KBM-7 (cell line): ENCODE measurements around the gene C19orf67.
"Not testable (repeated sequence)": the region's sequence is repeated elsewhere in the genome, so short reads cannot be mapped to it uniquely, and the experiment has no call there.

Experiments used
- DNase-seq: peaks from one replicate; pipeline ENCODE4 v3.0.0-alpha.2; 2015
- in situ Hi-C: fragments of 300-500 bp; cut with MboI; formaldehyde crosslinking; loops from 2 replicates; pipeline ENCODE4 v1.14.3; 2020; ENCODE audit warnings: low sequenced_read_pairs, low pct_unique_long_range_greater_than_20kb, mixed read lengths

The C19orf67 gene

DNA sequence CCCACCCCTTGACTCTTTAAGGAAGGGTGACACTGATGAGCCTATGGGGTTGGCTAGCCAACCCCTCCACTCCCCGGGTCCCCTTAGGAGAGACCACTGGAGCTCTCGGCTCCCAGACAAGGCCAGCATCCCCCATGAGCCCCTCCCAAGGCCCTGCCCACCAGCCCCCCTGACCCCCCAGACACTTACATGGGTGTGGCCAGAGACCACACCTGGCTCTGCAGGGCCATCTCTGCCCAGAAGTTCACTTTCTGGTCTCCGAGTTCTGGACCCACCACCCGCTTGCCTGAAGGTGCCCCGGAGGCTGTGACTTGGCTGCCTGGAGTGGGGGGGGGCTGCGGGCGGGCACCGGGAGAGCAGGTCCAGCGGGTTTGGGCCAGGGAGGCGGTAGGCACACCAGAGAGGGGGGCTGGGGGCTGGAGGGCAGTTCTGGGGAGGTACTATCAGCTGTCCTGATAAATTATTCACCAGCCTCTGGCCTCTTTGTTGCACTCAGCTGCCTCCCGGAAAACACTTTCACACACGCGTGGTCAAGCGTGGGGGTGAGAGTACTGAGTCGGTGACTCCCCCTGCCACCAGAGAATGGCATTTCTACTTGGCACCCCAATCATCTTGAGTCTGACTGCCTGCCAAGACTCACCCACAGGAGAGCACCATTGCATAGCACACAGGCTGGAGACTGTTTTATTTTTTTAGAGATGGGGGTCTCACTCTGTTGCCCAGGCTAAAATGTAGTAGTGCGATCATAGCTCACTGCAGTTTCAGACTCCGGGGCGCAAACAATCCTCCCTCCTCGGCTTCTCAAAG is 23.6 kb downstream of the C19orf67 start, which contains the start of gene PALM3:
Gene PALM3 (minus strand): TSS at position 326 of the 807 bp plus-strand sequence. CDS start 96 bp downstream, at position 230.
- in situ Hi-C loops, result loop anchor here (25.0 kb wide), 1 partner anchor 175 kb away; the partner anchor contains the start of gene NANOS3
- no peak for DNase-seq

DNA sequence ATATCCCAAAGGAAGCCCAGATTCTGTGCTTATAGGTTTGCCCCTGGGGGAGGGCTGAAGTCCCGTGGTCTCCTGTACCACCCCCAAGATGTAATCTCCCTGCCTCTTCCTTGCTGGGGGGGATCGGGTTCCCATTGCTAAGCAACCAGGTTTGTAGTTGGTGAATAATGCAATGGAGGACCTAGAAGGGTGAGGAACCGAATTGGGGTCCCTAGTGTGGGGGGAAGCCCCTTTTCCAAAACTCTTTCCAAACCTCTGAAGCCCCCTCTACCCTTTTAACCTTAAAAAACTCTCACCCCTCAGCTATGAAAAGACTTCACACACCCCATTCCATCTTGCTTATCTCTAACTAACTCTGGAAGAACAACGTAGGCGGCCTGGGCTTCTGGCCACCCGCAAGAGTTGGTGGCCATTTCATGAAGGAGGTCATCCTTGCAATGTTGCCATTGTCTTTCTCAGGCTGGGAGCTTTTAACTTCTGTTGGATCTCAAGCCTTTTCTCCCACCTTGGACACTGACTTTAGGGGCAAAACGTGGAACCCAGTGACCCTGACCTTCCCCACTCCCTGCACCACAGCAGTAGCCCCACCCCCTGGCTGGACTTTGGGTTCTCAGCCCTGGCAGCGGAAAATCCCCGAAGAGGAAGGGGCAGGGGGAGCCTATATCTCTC is 24.4 kb downstream of the C19orf67 start:
- in situ Hi-C loops, result loop anchor here (25.0 kb wide), 1 partner anchor 174 kb away; the partner anchor contains the start of gene NANOS3
- no peak for DNase-seq

DNA sequence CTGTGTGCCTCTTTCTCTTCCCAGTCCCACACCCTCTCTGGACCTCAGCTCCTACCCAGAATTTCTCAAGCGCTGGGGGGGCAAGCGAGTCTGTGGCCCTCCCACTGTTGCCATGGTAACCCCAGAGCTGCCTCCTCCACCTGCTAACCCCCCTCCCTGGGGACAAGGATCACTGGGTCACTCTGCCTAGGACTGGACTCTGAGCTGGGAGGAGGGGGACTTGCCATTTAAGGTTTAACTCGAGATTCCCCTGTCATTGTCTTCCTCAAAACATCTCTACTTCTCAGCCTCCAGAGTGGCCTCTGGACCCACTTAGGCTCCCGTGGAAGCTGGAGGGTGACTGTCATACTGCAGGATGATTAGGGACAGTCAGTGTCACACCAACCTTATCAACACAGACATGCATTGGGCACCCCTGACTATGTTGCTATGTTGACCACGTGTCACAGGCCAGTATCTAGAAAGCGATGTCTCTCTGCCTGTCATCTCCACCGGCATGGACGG is 25.9 kb downstream of the C19orf67 start:
- in situ Hi-C loops, result loop anchor here (25.0 kb wide), 1 partner anchor 172 kb away; the partner anchor contains the start of gene NANOS3
- DNase-seq, result no peak

DNA sequence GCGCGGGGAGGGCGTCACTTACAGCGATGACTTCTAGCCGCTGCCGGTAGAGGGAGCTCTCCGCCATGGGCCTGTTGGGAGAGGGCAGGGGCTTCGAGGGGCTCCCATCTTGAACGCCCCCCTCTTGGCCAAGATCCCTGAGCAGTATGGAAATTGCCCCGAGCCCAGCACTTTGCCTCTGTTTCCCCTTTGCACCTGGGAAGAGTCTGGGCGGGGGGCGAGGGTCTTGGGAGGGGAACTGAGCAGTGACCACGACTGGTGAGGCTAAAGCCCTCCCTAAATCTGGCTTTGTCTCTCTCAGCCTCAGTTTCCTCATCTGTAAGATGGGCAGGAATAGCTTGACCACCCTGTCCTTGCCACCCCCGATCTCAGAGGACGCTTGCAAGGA is 26.5 kb downstream of the C19orf67 start:
- in situ Hi-C loops, result loop anchor here (25.0 kb wide), 1 partner anchor 172 kb away; the partner anchor contains the start of gene NANOS3
- DNase-seq, result no peak

DNA sequence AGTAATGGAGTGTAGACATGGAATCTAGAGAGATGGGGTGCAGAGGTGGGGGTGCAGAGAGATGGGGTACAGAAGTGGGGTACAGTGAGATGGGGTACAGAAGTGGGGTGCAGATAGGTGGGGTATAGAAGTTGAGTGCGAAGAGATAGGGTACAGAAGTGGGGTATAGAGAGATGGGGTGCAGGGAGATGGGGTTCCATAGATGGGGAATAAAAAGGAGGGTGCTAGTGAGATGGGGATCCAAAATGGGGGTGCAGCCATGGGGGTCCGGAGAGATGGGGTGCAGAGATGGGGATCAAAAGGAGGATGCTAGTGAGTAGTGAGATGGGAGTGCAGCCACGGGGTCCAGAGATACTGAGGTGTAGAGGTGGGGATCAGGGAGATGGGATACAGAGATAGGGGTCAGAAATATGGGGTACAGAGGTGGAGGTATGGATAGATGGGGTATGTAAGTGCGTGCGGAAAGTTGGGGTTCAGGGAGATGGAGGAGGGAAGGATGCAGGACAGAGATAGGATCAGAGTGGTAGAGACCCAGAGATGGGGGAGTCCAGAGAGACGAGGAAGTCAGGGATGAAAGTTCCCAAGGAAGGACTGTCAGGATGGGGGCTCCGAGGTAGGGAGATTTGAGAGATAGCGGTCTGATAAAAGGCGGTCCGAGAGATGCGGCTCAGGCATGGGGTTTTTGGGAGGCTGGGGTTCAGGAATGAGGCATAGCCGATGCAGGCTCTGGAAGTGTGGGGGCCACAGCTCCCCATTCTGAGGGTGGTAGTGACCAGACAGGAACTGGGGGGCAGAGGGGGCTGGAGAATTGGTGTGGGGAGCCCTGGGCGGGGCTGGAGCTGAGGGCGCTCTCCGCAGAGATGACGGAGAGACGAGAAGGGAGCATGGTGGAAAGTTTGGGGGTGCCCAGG is 27.1 kb downstream of the C19orf67 start:
- in situ Hi-C loops, result loop anchor here (25.0 kb wide), 1 partner anchor 171 kb away; the partner anchor contains the start of gene NANOS3

DNA sequence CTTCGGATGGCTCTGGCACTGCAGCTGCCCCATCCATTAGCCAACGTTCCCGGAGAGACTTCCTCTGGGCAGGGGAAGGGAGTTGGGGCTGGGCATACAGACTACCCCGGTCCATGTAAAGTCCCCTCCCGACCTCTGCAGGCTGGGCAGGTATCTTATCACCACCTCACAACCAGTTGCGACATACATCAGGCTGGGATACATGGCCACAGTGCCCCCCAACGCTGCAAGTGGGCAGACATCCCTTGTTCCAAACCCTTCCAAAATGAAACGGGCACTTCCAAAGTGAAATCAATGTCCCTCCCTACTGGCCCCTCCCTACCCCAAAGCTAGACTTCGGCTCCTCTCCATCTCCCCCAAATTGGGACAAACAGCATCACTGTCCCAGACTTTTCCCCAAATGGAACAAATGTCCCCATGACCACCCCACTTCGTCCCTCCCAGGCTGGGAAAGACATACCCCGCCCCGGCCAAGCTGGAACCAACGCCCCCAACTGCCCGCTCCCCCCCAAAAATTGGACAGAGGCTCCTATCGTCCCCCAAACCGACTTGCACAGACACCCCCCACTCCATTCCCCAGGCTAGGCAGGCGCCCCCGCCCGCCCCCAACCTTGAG is 28.7 kb downstream of the C19orf67 start:
- in situ Hi-C loops, result loop anchor here (25.0 kb wide), 1 partner anchor 170 kb away; the partner anchor contains the start of gene NANOS3

More for the DNA sequence above, 27.1 kb downstream of the C19orf67 start:
- no peak for DNase-seq

DNA sequence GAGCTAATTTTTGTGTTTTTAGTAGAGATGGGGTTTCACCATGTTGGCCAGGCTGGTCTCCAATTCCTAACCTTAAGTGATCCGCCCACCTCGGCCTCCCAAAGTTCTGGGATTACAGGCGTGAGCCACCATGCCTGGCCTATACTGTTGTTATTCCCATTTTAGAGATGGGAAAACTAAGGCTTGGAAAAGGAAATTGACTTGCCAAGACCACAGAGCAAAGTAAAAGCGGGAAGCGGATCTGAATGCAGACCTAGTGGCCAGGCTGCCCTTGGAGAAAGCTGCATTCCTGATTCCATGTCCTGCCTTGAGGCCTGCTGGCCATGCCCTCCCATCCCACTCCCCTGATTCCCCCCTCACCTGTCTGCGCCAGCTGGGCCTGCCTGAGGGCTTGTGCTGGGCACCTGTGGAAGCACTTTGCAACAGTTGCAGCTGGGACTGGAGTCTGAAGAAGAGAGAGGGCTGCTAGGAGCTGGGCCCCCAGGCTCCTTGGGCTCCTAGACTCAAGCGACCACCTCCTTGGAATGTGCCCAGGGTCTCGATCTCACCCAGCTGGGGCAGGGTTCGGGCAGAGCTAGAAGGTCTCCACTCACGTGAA is 29.4 kb downstream of the C19orf67 start:
- in situ Hi-C loops, result loop anchor here (25.0 kb wide), 1 partner anchor 169 kb away; the partner anchor contains the start of gene NANOS3

More for the DNA sequence above, 28.7 kb downstream of the C19orf67 start:
- DNase-seq, result no peak

DNA sequence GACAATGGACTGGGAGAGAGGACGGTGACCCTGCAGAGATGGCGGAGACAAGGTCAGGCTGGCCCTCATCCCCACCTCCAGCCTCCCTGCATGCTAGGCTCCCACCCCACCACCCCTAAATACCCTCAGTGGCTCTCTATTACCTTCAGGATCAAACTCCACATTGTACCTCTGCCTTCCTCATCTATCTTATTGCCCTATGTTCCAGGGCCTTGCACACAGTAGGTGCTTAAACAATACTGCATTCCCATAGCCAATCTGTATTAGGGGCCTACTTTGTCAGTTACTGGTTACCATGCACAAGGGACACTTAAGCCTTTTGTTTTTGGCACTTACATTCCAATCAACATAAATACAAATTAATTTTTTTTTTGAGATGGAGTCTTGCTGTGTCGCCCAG is 30.2 kb downstream of the C19orf67 start:
- no peak for DNase-seq
- in situ Hi-C loops, result loop anchor here (25.0 kb wide), 1 partner anchor 168 kb away; the partner anchor contains the start of gene NANOS3

More for the DNA sequence above, 29.4 kb downstream of the C19orf67 start:
- DNase-seq, result no peak

DNA sequence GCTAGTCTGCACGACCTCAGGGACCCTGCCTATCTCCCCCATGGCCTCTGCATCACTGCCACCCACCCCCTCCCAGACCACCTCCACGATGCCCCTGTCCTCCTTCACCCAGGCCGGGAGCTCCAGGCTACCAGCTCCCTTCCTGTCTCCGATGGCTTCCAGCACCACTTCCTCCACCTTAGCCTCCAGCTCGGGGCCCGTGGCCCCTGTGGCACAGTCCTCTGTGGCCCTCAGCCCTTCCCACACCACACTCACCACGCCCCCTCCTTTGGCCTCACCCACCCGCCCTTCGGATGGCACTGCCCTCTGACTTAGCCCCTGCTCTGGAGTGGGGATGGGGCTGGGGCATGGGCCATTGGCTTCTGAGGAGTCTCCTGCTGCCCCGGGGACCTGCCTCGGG is 30.9 kb downstream of the C19orf67 start:
- in situ Hi-C loops, result loop anchor here (25.0 kb wide), 1 partner anchor 167 kb away; the partner anchor contains the start of gene NANOS3
- no peak for DNase-seq

DNA sequence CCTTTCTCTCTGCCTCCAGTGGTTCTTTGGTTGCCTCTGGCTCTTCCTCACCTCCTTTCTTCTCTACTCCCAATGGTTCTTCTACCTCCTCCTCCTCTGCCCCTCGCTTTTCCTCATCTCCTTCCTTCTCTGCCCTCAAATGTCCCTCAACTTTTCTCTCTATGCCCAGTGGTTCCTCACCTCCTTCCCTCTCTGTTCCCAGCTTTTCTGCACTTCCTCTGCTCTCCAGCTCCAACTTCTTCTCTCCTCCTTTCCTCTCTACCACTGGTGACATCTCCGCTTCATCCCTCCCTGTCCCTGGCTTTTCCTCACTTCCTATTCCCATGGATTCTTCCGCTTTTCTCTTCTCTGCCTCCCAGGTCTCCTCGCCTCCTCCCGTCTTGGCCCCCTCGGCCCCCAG is 31.5 kb downstream of the C19orf67 start:
- no peak for DNase-seq
- in situ Hi-C loops, result loop anchor here (25.0 kb wide), 1 partner anchor 167 kb away; the partner anchor contains the start of gene NANOS3

DNA sequence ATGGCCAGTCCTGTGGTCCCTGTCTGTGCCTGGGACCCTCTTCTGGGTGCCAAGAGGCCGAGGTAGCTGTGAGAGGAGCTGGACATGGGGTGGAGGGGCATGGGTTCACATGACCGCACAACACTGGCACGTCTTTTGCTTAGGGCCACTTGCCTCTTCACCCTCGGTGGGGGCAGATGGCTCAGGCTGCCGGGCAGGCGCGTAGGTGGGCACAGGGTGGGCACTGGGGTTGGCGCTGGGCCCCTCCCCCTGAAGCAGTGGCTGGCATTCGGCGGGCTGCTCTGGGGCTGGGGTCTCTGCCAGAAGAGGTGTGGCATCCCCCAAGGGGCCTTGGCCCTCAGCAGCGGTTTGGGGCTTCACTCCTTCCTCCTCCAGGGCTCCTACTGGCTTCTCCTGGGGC is 32.1 kb downstream of the C19orf67 start:
- no peak for DNase-seq
- in situ Hi-C loops, result loop anchor here (25.0 kb wide), 1 partner anchor 166 kb away; the partner anchor contains the start of gene NANOS3

DNA sequence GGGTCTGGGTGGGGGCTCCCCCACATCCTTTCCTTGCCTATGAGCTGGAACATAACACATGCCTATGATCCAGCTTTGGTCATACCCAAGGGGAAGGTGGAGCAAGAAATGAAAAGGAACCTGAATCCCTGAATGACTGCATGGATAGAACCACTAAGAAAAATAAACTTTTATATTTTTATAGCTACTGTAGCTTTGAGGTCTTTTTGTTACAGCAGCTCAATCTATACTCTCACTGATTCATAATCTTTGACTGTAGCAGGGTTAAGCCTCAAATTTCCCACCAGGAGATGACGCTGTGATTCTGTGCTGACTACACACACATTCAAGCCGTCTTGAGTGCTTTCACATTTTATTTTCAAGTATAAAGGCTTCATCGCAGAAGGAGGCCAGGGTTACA is 32.6 kb downstream of the C19orf67 start:
- no peak for DNase-seq
- in situ Hi-C loops, result loop anchor here (25.0 kb wide), 1 partner anchor 166 kb away; the partner anchor contains the start of gene NANOS3

DNA sequence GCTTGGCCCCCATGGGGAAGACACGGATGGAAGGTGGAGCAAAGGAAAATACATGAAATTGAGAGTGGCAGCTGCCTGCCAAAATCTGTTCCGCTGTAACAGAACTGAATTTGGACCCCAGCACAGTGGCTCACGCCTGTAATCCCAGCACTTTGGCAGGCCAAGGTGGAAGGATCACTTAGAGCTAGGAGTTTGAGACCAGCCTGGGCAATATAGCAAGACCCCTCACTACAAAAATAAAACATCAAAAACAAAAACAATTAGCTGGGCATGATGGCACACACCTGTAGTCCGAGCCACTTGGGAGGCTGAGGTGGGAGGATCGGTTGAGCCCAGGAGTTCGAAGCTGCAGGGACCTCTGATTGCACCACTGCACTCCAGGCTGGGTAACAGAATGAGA is 33.1 kb downstream of the C19orf67 start:
- in situ Hi-C loops, result loop anchor here (25.0 kb wide), 1 partner anchor 165 kb away; the partner anchor contains the start of gene NANOS3
- no peak for DNase-seq

DNA sequence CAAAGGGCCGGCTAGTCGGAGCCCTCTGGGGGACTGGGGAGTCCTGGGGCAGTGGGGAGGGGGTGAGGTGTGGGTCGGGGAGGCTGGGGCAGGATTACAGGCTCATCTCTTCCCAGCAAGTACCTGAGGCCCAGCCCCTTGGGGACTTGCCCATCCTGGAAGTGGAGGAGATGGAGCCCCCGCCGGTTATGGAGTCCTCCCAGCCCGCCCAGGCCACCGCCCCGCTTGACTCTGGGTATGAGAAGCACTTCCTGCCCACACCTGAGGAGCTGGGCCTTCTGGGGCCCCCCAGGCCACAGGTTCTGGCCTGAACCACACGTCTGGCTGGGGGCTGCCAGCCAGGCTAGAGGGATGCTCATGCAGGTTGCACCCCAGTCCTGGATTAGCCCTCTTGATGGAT is 33.6 kb downstream of the C19orf67 start:
- in situ Hi-C loops, result loop anchor here (25.0 kb wide), 1 partner anchor 165 kb away; the partner anchor contains the start of gene NANOS3

DNA sequence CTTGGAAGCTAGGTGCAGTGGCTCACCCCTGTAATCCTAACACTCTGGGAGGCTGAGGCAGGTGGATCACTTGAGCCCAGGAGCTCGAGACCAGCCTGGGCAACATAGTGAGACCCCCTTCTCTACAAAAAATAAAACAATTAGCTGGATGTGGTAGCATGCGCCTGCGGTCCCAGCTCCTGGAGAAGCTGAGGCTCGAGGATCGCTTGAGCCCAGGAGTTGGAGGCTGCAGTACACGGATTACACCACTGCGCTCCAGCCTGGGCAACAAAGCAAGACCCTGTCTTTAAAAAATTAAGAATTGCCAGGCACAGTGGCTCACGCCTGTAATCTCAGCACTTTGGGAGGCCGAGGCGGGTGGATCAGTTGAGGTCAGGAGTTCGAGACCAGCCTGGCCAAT is 34.6 kb downstream of the C19orf67 start:
- not testable (repeated sequence) for DNase-seq
- in situ Hi-C loops, result loop anchor here (25.0 kb wide), 1 partner anchor 164 kb away; the partner anchor contains the start of gene NANOS3

More for the DNA sequence above, 33.6 kb downstream of the C19orf67 start:
- DNase-seq, result no peak

DNA sequence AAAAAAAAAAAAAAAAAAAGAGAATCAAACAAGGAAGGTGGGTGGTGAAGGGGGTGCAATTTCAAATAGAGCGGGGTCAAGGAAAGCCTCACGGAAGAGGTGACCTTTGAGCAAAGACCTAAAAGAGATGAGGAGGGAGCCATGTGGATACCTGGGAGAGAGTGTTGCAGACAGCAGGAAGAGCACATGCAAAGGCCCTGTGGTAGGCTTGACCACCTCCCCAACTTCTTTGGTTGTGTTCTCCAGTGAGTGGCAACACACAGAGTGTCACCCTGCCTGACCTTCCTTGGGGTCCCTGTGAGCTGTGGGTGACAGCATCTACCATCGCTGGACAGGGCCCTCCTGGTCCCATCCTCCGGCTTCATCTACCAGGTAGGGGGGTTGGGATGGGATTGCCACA is 35.1 kb downstream of the C19orf67 start:
- in situ Hi-C loops, result loop anchor here (25.0 kb wide), 1 partner anchor 163 kb away; the partner anchor contains the start of gene NANOS3
- DNase-seq, result no peak
